CD4-positive, alpha-beta T cell treated with Interleukin-10 for 1 hour (primary cell): Measurements from ENCODE around the gene SYT2.
"Not testable (repeated sequence)": the region's sequence is repeated elsewhere in the genome, so short reads cannot be mapped to it uniquely, and the experiment has no call there.

Source experiments
- DNase-seq: peaks from one replicate; pipeline ENCODE4 v3.0.0-alpha.2; 2020

The SYT2 gene

DNA sequence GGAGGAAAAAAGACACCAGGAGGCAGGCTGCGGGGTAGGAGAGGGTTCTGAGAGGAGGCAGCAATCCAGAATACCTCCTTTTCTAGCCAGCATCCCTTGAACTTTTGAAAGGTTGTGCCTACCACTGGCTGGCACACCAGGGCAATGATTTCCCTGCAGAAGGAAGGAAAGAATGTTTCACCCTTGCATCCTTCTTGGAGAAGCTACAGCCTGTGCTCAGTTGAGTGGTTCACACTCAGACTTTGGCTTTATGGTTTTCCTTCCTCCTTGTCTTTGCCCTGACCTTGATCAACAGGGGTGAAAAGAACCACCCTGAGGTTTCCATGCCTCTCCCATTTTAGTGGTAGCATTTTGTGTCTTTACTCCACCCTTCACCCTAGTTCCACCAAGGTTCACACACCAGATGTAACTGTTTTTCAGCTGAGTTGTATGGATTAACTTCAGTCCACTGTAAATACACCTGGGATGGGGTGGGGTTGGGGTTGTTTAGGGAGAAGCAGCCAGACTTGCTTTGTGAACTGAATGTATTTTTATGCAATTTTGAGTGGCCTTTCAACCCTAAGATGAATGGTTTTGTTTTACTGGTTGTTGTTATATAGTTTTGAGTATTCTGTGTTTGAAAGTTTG lies 122.3 kb downstream of the SYT2 start:
- DNase-seq, result no peak

DNA sequence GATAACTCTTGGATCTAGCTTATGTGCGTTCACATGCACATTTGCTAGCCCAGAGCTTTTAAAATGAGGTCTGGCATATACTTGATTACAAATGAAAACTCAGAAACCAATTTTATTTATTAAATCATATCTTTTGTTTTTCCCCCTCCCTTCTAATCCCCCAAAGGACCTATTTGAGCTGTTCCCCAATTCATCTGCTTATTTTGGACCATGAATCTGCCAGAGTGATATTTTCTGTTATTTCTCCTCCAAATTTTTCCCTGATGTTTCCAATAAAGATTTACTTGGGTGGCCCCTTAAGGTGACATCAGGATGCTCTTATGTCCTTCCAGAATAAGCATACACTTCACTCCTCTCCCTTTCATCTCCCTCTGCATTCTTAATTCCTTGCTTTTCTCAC lies 123.4 kb downstream of the SYT2 start:
- no peak for DNase-seq

GRCh38 chr1:202586018-202586821 lies 124.0 kb downstream of the SYT2 start:
- DNase-seq, result no peak

DNA sequence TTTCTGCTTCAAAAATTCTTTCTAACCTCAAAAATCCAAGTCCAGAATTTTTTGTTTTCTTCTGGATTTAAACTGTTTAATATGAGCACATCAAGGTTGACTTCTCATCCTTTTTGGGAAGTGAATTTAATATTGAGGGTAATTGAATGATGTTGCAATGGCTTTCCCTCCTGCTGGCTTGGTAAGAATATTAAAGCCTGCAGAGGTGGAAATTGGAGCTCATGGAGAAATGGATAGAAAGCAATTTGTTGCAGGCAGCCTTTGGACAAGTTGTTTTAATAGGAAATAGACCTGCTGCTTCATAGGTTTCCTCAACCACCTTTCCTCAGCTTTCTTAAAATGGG lies 124.7 kb downstream of the SYT2 start:
- DNase-seq, result no peak

DNA sequence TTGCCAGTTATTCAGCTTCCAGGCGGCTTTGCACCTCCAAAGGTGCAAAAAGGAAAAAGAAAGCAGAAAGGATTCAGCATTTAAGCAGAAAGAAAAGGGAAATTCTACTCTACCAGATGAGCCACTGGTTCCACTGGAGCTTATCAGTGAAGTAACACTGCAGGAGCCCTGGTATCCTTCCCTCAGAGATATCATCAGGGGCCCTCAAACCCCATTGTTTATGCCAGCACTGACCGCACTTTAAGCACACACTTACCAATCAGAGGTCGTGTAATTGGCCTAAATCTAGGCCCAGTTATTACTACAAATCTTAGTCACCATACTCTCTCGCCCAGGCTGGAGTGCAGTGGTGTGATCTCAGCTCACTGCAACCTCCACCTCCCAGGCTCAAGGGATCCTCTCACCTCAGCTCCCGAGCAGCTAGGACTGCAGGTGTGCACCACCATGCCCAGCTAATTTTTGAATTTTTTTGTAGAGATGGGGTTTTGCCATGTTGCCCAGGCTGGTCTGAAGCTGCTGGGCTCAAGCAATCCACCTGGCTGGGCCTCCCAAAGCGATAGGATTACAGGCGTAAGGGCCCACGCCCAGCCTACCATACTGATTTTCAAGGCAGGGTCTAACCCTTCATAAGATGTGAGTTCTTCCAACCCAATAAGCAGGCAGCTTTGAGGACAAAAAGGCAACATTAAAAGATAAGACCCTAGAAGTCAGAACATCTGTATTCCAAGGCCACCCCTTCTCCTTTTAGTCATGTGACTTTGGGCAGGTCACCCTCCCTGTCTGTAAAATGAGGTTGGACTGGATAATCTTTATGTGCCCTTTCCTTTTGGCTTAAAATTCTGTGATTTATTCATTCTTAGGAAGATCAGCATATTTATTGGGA lies 125.3 kb downstream of the SYT2 start:
- no peak for DNase-seq

GRCh38 chr1:202582350-202582749 lies 127.9 kb downstream of the SYT2 start:
- DNase-seq, result not testable (repeated sequence)

- DNase-seq, result no peak
Observed at GRCh38 chr1:202580619-202581018, 129.6 kb downstream of the SYT2 start.

DNA sequence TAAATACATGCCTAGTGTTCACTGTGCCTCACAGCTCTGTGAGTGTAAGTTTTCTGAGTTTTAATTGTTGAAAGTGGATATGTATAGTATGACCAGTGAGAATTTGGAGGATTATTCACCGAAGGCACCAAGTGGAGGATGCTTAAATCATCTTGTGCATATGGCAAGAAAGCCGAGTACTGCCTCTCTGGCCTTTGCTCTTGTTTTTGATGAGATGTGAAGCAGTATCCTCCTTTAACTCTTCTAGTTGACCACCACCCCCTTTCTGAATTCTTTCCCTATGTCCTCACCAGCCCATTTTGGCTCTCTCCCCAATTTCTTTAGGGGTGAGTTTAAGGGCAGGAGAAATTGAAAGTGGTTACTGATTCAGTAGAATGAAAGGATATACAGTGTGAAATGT lies 130.4 kb downstream of the SYT2 start:
- no peak for DNase-seq

GRCh38 chr1:202578565-202578964 lies 131.7 kb downstream of the SYT2 start:
- no peak for DNase-seq

DNA sequence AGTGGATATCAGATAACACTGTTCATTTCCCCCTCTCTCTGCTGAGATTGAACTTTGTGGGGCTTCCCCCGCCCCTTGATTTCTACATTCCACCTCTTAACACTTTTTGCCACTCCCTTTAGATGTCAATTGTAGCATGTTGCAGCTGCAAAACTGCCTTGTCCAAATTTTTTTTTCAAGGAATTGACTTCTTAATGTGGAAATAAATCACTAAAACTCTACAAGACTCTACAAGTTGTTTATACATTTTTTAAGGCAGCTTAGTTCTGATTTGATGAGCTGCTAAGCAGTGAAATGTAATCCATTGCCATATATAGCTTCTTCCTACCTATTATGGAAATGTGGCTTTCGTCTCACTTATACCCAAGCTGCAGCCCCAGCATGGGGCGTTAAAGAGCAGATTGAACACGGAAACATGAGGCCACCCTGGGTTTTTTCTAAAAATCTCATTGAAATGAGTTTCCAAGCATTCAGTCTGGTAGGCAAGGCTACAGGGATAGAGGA lies 132.2 kb downstream of the SYT2 start:
- no peak for DNase-seq

DNA sequence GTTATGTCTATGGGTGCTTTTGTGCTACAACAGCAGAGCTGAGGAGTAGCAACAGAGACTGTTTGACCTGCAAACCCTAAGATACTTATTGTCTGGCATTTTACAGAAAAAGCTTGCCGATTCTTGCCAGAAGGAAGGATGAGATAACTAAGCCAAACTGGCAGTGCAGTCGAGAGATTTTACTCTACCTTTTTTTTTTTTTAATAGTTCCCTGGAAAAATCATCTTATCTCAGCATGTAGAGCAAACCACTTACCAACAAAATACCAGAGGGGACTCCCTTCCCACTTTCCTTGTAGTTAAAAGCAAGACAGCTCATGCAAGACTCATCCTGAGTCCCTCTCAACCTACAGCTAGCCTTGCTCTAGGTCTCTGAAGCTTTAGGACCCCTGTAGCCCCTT lies 132.9 kb downstream of the SYT2 start:
- DNase-seq, result no peak

DNA sequence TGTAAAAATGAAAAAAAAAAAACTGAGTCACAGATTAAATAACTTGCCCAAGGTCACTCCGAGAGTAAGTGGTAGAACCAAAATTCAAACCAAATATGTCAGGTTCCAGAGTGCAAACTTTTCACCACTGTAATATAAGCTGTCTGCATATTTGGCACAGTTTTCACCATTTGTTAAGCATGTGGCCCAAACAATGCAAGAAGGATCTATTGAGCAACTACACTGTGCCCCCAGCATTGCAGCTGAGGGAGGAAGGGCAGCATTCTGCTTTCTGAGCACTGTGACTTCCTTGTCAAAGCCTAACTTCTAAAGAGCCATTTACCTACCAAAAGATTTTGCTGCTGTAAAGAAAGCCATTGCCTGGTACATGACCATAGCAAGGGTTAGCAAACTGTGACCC lies 133.4 kb downstream of the SYT2 start:
- DNase-seq, result no peak

- DNase-seq, result no peak
Observed at GRCh38 chr1:202575918-202576653, 134.2 kb downstream of the SYT2 start.

GRCh38 chr1:202572867-202573266 lies 137.4 kb downstream of the SYT2 start:
- DNase-seq, result no peak

DNA sequence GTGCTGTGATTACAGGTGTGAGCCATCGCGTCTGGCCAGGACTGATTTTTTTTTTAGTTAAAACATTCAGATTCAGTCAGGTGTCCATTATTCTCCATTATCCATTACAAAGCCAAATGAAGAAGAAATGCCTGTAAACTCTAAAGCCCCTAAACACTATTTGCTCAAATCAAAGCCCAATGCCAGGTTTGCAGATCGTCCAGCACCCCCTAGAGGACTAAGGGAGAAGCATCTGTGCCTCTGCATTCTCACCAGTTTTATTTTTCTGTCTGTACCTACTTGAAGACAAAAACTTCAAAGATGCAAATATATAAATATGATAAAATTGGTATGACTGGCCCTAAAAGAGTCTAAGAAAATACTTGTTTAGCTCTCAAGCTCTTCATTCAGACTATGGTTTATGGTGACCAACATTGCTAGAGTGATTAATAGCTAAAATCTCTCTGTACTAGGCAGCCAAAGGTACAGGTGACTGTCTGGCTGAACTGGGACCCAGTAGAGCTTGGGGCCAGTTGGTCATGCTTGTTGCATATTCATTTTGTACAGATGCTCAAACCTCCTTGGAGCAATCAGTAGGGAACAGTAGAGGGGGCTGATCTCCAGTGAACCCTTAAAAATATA lies 138.4 kb downstream of the SYT2 start:
- DNase-seq, result peak; percentile 31

GRCh38 chr1:202569393-202570322 lies 140.6 kb downstream of the SYT2 start:
- DNase-seq, result no peak

GRCh38 chr1:202568826-202569225 lies 141.4 kb downstream of the SYT2 start:
- no peak for DNase-seq

GRCh38 chr1:202568410-202568809 lies 141.8 kb downstream of the SYT2 start:
- DNase-seq, result no peak

DNA sequence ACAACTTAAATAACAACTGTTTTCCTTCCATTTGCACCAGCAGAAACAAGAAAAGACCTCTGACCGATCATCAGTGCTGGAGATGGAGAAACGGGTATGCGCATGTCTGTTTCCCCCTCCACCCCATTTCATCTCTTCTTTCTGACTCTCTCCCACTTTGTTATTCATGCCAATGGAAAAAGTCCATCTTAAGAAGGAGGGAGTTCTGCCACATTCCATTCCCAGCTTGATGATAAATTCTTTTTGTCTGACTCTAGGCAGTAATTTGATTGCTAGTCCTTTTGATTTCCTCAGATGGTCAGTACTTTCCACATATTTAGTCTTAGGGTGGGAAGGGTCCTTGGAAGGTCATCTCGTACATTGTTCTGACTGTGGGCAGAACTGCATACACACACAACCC lies 142.5 kb downstream of the SYT2 start:
- no peak for DNase-seq

GRCh38 chr1:202565890-202566602 lies 144.2 kb downstream of the SYT2 start:
- DNase-seq, result no peak
